ENCODE data around the gene SAPCD2.

SAPCD2 gene

DNA sequence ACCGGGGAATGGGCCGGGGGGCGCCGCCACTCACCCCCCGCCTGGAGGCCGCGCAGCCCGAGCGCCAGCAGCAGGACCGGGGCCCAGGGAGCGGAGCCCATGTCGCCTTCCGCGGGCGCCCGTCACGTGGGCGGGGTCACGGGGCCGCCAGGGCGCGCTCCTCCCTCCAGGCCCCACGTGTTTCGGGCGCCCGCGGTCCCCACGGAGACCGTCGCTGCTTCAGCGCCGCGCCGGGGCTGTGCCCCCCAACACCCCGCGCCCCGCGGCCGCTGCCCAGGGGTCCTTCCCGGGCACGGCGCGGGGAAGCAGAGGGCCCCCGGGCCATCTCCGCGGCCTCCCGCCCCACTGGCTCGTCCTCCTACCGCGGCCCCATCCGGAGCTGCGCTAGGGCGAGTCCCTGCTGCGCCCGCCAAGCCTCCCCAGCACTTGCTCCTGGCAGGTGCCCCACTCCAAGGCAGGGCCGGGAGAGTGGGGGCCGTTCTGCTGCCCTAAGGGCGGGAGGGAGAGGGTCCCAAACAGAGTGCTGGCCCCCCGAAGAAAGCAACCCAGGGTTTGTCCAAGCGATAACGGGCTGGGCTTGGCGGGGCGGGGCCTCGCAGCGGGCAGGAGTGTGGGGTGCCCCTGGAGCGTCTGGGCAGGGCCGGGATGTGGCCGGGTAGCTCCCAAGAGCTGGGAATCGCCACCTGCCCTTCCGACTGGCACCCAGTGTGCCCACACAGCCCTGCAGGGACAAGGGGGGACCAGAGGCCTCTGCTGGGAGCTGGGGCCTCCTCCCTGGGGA is 44.4 kb upstream of the SAPCD2 start, which contains the start of gene DPP7:
Gene DPP7, minus strand, starts transcription at position 121 of the 781 bp plus-strand sequence. Its CDS starts 20 bp downstream, at position 101.
- Histone ChIP-seq H3K27me3 (ENCODE audit: insufficient read depth, insufficient read length) (peaks cover 26% of the 10 kb centered on the region), H3K9me3 (ENCODE audit: insufficient read depth, low read length) (no peaks in the 10 kb centered on the region)

DNA sequence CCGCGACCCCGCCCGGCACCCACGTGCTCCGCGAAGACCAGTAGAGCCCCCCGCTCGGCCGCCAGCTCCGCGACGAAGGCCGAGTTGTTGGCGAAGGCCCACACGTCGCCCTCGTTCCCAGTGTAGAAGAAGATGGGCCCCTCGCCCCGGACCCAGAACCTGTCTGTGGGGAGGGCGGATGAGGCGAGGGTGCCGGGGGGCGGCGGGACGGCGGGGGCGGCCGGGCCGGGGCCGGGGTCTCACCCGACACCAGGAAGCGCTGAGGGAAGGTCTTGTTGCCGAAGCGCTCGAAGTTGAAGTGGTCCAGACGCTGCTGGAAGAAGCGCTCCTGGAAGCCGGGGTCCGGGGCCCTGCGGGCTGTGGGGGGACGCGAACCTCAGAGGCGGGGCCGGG is 43.9 kb upstream of the SAPCD2 start:
- Histone ChIP-seq H3K9me3 (ENCODE audit: insufficient read depth, low read length) (no peaks in the 10 kb centered on the region), H3K27me3 (ENCODE audit: insufficient read depth, insufficient read length) (peaks cover 26% of the 10 kb centered on the region), H3K9ac (ENCODE audit: insufficient read length, low read depth) (peak overlapping the region; percentile 64), H3K4me3 (ENCODE audit: insufficient read length, low read depth) (peak overlapping the region; percentile 34), H3K4me1 (ENCODE audit: insufficient read depth, insufficient read length) (peaks cover 7% of the 10 kb centered on the region), H3K36me3 (ENCODE audit: insufficient read depth, insufficient read length, low read length) (peaks cover 38% of the 10 kb centered on the region)
- DNase-seq (ENCODE audit: low read depth, low spot score) = no peak
- TF ChIP-seq ZNF274 (IDR thresholded peaks at IDR 0.05; ENCODE audit: low read depth, low read length) (no peak), SUZ12 (IDR thresholded peaks at IDR 0.05; ENCODE audit: extremely low read depth, insufficient read depth, insufficient read length) (no peak), YY1 (IDR thresholded peaks at IDR 0.05; ENCODE audit: insufficient read depth, insufficient read length) (no peak)

More for the DNA sequence above, 44.4 kb upstream of the SAPCD2 start, which contains the start of gene DPP7:
- Histone ChIP-seq H3K4me3 (ENCODE audit: insufficient read length, low read depth) (peak within 1 kb of the TSS; percentile 34), H3K36me3 (ENCODE audit: insufficient read depth, insufficient read length, low read length) (peaks cover 32% of the 10 kb centered on the region), H3K4me1 (ENCODE audit: insufficient read depth, insufficient read length) (peaks cover 7% of the 10 kb centered on the region), H3K9ac (ENCODE audit: insufficient read length, low read depth) (peak within 1 kb of the TSS; percentile 64)
- TF ChIP-seq ZNF274 (IDR thresholded peaks at IDR 0.05; ENCODE audit: low read depth, low read length) (no peak), YY1 (IDR thresholded peaks at IDR 0.05; ENCODE audit: insufficient read depth, insufficient read length) (no peak), SUZ12 (IDR thresholded peaks at IDR 0.05; ENCODE audit: extremely low read depth, insufficient read depth, insufficient read length) (no peak)
- no peak for DNase-seq (ENCODE audit: low read depth, low spot score)

DNA sequence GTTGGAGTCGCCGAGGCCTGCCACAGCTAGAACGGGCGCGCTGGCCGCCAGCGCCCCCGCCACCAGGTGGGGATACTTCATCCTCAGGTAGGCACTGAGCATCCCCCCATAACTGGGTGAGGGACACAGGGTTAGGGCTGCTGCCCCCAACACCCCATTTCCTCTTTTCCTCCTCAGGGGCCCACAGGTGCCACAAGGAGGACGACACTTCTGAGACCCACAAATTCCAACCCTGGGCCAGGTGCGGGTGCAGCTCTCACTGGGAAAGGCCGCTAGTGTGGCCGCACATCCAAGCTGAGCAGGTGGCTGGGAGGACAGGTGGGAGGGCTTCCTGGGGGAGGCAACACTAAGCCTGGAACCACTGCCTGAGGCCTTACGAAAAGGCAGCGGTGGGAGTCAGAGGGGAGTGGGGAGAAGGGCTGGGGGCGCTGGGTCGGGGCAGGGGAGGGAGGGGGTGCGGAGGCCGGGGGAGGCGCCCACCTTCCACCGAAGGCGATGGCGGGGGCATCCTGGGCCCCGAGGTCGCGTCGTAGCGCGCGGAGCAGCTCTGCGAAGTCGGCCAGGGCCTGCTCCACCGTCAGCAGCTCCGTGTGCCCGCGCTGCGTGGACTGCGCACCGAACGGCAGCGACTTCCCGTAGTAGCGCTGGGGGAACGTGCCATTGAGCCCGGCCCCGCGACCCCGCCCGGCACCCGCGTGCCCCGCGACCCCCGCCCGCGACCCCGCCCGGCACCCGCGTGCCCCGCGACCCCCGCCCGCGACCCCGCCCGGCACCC is 43.2 kb upstream of the SAPCD2 start:
- no peak for TF ChIP-seq ZNF274 (IDR thresholded peaks at IDR 0.05; ENCODE audit: low read depth, low read length)
- no peak for TF ChIP-seq YY1 (IDR thresholded peaks at IDR 0.05; ENCODE audit: insufficient read depth, insufficient read length)
- no peak for TF ChIP-seq SUZ12 (IDR thresholded peaks at IDR 0.05; ENCODE audit: extremely low read depth, insufficient read depth, insufficient read length)
- H3K4me1 ChIP-seq (ENCODE audit: insufficient read depth, insufficient read length) = peaks cover 7% of the 10 kb centered on the region
- DNase-seq (ENCODE audit: low read depth, low spot score) = no peak
- H3K27me3 ChIP-seq (ENCODE audit: insufficient read depth, insufficient read length) = peaks cover 26% of the 10 kb centered on the region
- H3K9me3 ChIP-seq (ENCODE audit: insufficient read depth, low read length) = no peaks in the 10 kb centered on the region
- H3K9ac ChIP-seq (ENCODE audit: insufficient read length, low read depth) = no peak overlapping the region
- no peak overlapping the region for H3K4me3 ChIP-seq (ENCODE audit: insufficient read length, low read depth)
- peaks cover 44% of the 10 kb centered on the region for H3K36me3 ChIP-seq (ENCODE audit: insufficient read depth, insufficient read length, low read length)

DNA sequence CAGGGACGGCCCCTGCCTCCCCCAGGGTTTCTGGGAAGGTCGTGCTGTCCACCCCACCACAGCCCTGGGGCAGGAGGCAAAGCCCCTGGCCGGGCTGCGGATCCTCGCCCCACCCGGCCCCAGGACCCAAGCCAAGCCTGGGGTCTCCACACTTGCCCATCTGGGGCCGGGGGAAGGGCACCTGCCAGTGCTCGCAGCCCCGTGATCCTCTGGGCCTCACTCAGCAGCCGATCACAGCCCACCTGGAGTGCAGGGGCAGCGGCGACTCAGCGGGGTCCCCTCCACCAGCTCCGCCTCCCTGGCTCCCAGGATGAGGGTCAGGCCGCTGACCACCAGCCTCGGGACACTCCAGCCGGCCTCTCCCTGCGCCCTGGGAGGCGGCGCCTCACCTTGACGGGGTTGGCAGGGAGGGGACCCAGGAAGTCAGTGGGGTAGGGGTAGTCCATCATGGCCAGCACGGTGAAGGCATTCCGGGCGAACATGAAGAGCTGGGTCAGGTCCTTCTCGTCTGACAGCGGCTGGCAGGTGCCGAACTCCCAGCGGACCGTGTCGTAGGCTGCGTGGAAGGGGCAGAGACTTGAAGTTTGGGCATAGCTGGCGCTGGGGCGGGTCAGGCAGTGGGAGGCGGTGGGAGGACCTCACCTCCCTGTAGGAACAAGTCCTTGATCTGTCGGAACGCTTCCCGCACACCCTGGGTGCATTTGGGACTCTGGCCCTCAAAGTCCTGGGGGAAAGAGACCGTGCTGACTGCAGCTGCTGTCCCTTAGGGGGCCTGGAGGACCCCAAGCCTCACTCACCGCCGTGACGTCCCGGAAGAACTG is 42.4 kb upstream of the SAPCD2 start:
- peaks cover 11% of the 10 kb centered on the region for H3K4me1 ChIP-seq (ENCODE audit: insufficient read depth, insufficient read length)
- no peaks in the 10 kb centered on the region for H3K9me3 ChIP-seq (ENCODE audit: insufficient read depth, low read length)
- peaks cover 26% of the 10 kb centered on the region for H3K27me3 ChIP-seq (ENCODE audit: insufficient read depth, insufficient read length)
- H3K4me3 ChIP-seq (ENCODE audit: insufficient read length, low read depth) = no peak overlapping the region
- TF ChIP-seq YY1 (IDR thresholded peaks at IDR 0.05; ENCODE audit: insufficient read depth, insufficient read length) (no peak), ZNF274 (IDR thresholded peaks at IDR 0.05; ENCODE audit: low read depth, low read length) (no peak), SUZ12 (IDR thresholded peaks at IDR 0.05; ENCODE audit: extremely low read depth, insufficient read depth, insufficient read length) (no peak)
- DNase-seq (ENCODE audit: low read depth, low spot score) = no peak
- peak overlapping the region; percentile 17 for H3K9ac ChIP-seq (ENCODE audit: insufficient read length, low read depth)
- H3K36me3 ChIP-seq (ENCODE audit: insufficient read depth, insufficient read length, low read length) = peaks cover 52% of the 10 kb centered on the region

DNA sequence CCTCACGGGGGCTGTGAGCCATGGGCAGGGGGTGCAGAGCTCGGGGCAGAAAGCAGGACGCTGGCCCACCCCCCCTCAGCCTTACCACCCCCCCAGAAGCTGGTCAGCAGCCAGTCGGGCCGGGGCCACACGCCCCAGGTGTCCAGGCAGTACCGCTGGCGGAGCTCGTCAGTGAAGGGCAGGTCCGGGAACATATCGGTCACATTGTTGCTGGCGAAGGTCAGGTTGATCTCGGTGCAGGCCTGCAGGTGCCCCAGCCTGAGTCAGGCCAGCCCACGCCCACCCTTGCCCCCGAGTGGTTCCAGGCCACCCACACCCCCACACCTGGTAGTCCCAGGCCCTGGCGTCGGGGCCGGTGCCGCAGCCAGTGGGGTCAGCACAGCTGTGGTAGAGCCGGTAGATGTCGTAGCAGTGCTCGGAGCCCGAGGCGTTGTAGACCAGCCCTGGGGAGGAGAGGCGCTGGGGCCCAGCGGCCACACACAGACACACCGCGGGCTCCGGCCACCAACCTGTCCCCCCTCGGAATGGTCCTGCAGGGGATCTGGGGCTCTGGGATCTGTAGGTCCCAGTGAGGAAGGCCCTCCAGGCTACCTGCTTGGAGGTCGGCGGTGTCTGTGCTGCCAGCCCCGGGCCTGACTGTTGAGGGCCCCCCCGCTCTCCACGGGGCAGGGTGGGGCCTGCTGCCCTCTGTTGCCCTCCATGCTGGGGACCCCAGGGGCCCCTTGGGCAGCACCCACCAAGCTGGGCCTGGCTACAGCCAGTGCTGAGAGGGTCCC is 41.6 kb upstream of the SAPCD2 start:
- DNase-seq (ENCODE audit: low read depth, low spot score) = no peak
- H3K4me1 ChIP-seq (ENCODE audit: insufficient read depth, insufficient read length) = peaks cover 11% of the 10 kb centered on the region
- no peaks in the 10 kb centered on the region for H3K9me3 ChIP-seq (ENCODE audit: insufficient read depth, low read length)
- H3K27me3 ChIP-seq (ENCODE audit: insufficient read depth, insufficient read length) = peaks cover 26% of the 10 kb centered on the region
- H3K9ac ChIP-seq (ENCODE audit: insufficient read length, low read depth) = peak overlapping the region; percentile 4
- no peak overlapping the region for H3K4me3 ChIP-seq (ENCODE audit: insufficient read length, low read depth)
- TF ChIP-seq YY1 (IDR thresholded peaks at IDR 0.05; ENCODE audit: insufficient read depth, insufficient read length) (no peak), ZNF274 (IDR thresholded peaks at IDR 0.05; ENCODE audit: low read depth, low read length) (no peak), SUZ12 (IDR thresholded peaks at IDR 0.05; ENCODE audit: extremely low read depth, insufficient read depth, insufficient read length) (no peak)
- peaks cover 60% of the 10 kb centered on the region for H3K36me3 ChIP-seq (ENCODE audit: insufficient read depth, insufficient read length, low read length)

All from NT2/D1 (cell line).